HG02763 (cell line): Measurements from ENCODE around the gene MYO1D.
A peak's percentile ranks its signal among the peaks of the same experiment; 100 is the strongest.
"Not testable (repeated sequence)": the region's sequence is repeated elsewhere in the genome, so short reads cannot be mapped to it uniquely, and the experiment has no call there.

ENCODE experiments used
- ATAC-seq: cut with Tn5 transposase; IDR thresholded peaks from one replicate; pipeline ENCODE4 v1.9.1; 2021; ENCODE audit warnings: mild to moderate bottlenecking, moderate library complexity; ENCODE audit not compliant: unreplicated experiment

MYO1D gene

GRCh38 chr17:32551186-32551955, 325.6 kb downstream of the MYO1D start:
- ATAC-seq: peak; percentile 65

GRCh38 chr17:32549559-32549958, 327.4 kb downstream of the MYO1D start:
- no peak for ATAC-seq

GRCh38 chr17:32546031-32546444, 330.9 kb downstream of the MYO1D start:
- no peak for ATAC-seq

- no peak for ATAC-seq
These were observed 334.7 kb downstream of the MYO1D start for GRCh38 chr17:32542186-32542585.

- no peak for ATAC-seq
These were observed 335.3 kb downstream of the MYO1D start for GRCh38 chr17:32541640-32542039.

- no peak for ATAC-seq
These were observed 339.9 kb downstream of the MYO1D start for GRCh38 chr17:32536736-32537643.

GRCh38 chr17:32533296-32533695, 343.6 kb downstream of the MYO1D start:
- no peak for ATAC-seq

- no peak for ATAC-seq
These were observed 347.3 kb downstream of the MYO1D start for GRCh38 chr17:32529604-32530003.

- no peak for ATAC-seq
These were observed 348.1 kb downstream of the MYO1D start for GRCh38 chr17:32528825-32529224.

GRCh38 chr17:32527146-32527545, 349.8 kb downstream of the MYO1D start:
- ATAC-seq: no peak

GRCh38 chr17:32525122-32525521, 351.8 kb downstream of the MYO1D start:
- ATAC-seq: no peak

GRCh38 chr17:32524553-32524880, 352.4 kb downstream of the MYO1D start:
- not testable (repeated sequence) for ATAC-seq

GRCh38 chr17:32523827-32524552, 352.9 kb downstream of the MYO1D start:
- peak; percentile 44 for ATAC-seq

- ATAC-seq: peak; percentile 49
These were observed 353.8 kb downstream of the MYO1D start for GRCh38 chr17:32523017-32523680.

- no peak for ATAC-seq
These were observed 356.1 kb downstream of the MYO1D start for GRCh38 chr17:32520737-32521404.

GRCh38 chr17:32520104-32520701, 356.7 kb downstream of the MYO1D start:
- ATAC-seq: no peak

- ATAC-seq: peak; percentile 24
These were observed 357.5 kb downstream of the MYO1D start for GRCh38 chr17:32519228-32520103.

GRCh38 chr17:32518646-32519227, 358.2 kb downstream of the MYO1D start:
- ATAC-seq: no peak

- ATAC-seq: no peak
These were observed 358.9 kb downstream of the MYO1D start for GRCh38 chr17:32517982-32518381.
